NCI-H146 treated with DMSO at 0.1 percent for 48 hours (cell line): ENCODE results near the gene LGALS9.
"Not testable (repeated sequence)": the region's sequence is repeated elsewhere in the genome, so short reads cannot be mapped to it uniquely, and the experiment has no call there.

Experiments used
- DNase-seq: peaks from one replicate; lab custom pipeline; 2025; ENCODE audit not compliant: unreplicated experiment; lab: John Stamatoyannopoulos, UW

The LGALS9 gene

GRCh38 chr17:27627514-27627913 lies 3.5 kb upstream of the LGALS9 start:
- no peak for DNase-seq

- no peak for DNase-seq
Observed at GRCh38 chr17:27628376-27628775, 2.6 kb upstream of the LGALS9 start.

GRCh38 chr17:27629260-27629659 lies 1.7 kb upstream of the LGALS9 start:
- not testable (repeated sequence) for DNase-seq

GRCh38 chr17:27631411-27631760 lies 398 bp downstream of the LGALS9 start:
- no peak for DNase-seq

GRCh38 chr17:27631897-27632725 lies 1.1 kb downstream of the LGALS9 start:
- DNase-seq = no peak

- DNase-seq = not testable (repeated sequence)
Observed at GRCh38 chr17:27632766-27633165, 1.8 kb downstream of the LGALS9 start.

GRCh38 chr17:27633312-27634025 lies 2.5 kb downstream of the LGALS9 start:
- no peak for DNase-seq

GRCh38 chr17:27634026-27634335 lies 3.0 kb downstream of the LGALS9 start:
- no peak for DNase-seq

GRCh38 chr17:27634776-27635175 lies 3.8 kb downstream of the LGALS9 start:
- no peak for DNase-seq

- DNase-seq = no peak
Observed at GRCh38 chr17:27635275-27635823, 4.4 kb downstream of the LGALS9 start.

GRCh38 chr17:27636005-27636520 lies 5.1 kb downstream of the LGALS9 start:
- not testable (repeated sequence) for DNase-seq

- DNase-seq = not testable (repeated sequence)
Observed at GRCh38 chr17:27637818-27638217, 6.8 kb downstream of the LGALS9 start.

GRCh38 chr17:27638415-27638914 lies 7.5 kb downstream of the LGALS9 start:
- DNase-seq = not testable (repeated sequence)

GRCh38 chr17:27640790-27641189 lies 9.8 kb downstream of the LGALS9 start:
- no peak for DNase-seq

GRCh38 chr17:27644586-27644985 lies 13.6 kb downstream of the LGALS9 start:
- no peak for DNase-seq

GRCh38 chr17:27645621-27646020 lies 14.6 kb downstream of the LGALS9 start:
- not testable (repeated sequence) for DNase-seq

- DNase-seq = no peak
Observed at GRCh38 chr17:27646232-27646631, 15.2 kb downstream of the LGALS9 start.

- DNase-seq = no peak
Observed at GRCh38 chr17:27647765-27648164, 16.8 kb downstream of the LGALS9 start.

GRCh38 chr17:27649111-27649571 lies 18.2 kb downstream of the LGALS9 start:
- DNase-seq = not testable (repeated sequence)

- DNase-seq = no peak
Observed at GRCh38 chr17:27649929-27650328, 18.9 kb downstream of the LGALS9 start.

GRCh38 chr17:27650836-27651235 lies 19.8 kb downstream of the LGALS9 start:
- no peak for DNase-seq
